ENCODE results near the gene PTPN14.

Gene PTPN14

GRCh38 chr1:214516434-214517326, 34.7 kb downstream of the PTPN14 start:
- no peak for DNase-seq (ENCODE audit: low spot score)
- TF ChIP-seq CTCF (IDR thresholded peaks at IDR 0.05; ENCODE audit: borderline replicate concordance, control extremely low read depth, extremely low read depth, insufficient read depth, missing control alignments), result no peak
- in situ Hi-C loops (cut with MboI; ENCODE audit: low sequenced_read_pairs, unreplicated experiment), result no loop called here

GRCh38 chr1:214515544-214516433, 35.6 kb downstream of the PTPN14 start:
- no peak for TF ChIP-seq CTCF (IDR thresholded peaks at IDR 0.05; ENCODE audit: borderline replicate concordance, control extremely low read depth, extremely low read depth, insufficient read depth, missing control alignments)
- DNase-seq (ENCODE audit: low spot score), result no peak
- in situ Hi-C loops (cut with MboI; ENCODE audit: low sequenced_read_pairs, unreplicated experiment), result no loop called here

GRCh38 chr1:214514819-214515383, 36.5 kb downstream of the PTPN14 start:
- no peak for DNase-seq (ENCODE audit: low spot score)
- no peak for TF ChIP-seq CTCF (IDR thresholded peaks at IDR 0.05; ENCODE audit: borderline replicate concordance, control extremely low read depth, extremely low read depth, insufficient read depth, missing control alignments)
- in situ Hi-C loops (cut with MboI; ENCODE audit: low sequenced_read_pairs, unreplicated experiment), result no loop called here

GRCh38 chr1:214514032-214514818, 37.2 kb downstream of the PTPN14 start:
- no peak for DNase-seq (ENCODE audit: low spot score)
- in situ Hi-C loops (cut with MboI; ENCODE audit: low sequenced_read_pairs, unreplicated experiment), result no loop called here
- TF ChIP-seq CTCF (IDR thresholded peaks at IDR 0.05; ENCODE audit: borderline replicate concordance, control extremely low read depth, extremely low read depth, insufficient read depth, missing control alignments), result no peak

GRCh38 chr1:214513394-214513793, 38.0 kb downstream of the PTPN14 start:
- TF ChIP-seq CTCF (IDR thresholded peaks at IDR 0.05; ENCODE audit: borderline replicate concordance, control extremely low read depth, extremely low read depth, insufficient read depth, missing control alignments), result no peak
- in situ Hi-C loops (cut with MboI; ENCODE audit: low sequenced_read_pairs, unreplicated experiment), result no loop called here
- DNase-seq (ENCODE audit: low spot score), result no peak

- in situ Hi-C loops (cut with MboI; ENCODE audit: low sequenced_read_pairs, unreplicated experiment), result no loop called here
- DNase-seq (ENCODE audit: low spot score), result no peak
- no peak for TF ChIP-seq CTCF (IDR thresholded peaks at IDR 0.05; ENCODE audit: borderline replicate concordance, control extremely low read depth, extremely low read depth, insufficient read depth, missing control alignments)
Observed at GRCh38 chr1:214511639-214511998, 39.8 kb downstream of the PTPN14 start.
